ENCODE results near the gene SHANK2.
"Not testable (repeated sequence)": the region's sequence is repeated elsewhere in the genome, so short reads cannot be mapped to it uniquely, and the experiment has no call there.

Gene SHANK2

DNA sequence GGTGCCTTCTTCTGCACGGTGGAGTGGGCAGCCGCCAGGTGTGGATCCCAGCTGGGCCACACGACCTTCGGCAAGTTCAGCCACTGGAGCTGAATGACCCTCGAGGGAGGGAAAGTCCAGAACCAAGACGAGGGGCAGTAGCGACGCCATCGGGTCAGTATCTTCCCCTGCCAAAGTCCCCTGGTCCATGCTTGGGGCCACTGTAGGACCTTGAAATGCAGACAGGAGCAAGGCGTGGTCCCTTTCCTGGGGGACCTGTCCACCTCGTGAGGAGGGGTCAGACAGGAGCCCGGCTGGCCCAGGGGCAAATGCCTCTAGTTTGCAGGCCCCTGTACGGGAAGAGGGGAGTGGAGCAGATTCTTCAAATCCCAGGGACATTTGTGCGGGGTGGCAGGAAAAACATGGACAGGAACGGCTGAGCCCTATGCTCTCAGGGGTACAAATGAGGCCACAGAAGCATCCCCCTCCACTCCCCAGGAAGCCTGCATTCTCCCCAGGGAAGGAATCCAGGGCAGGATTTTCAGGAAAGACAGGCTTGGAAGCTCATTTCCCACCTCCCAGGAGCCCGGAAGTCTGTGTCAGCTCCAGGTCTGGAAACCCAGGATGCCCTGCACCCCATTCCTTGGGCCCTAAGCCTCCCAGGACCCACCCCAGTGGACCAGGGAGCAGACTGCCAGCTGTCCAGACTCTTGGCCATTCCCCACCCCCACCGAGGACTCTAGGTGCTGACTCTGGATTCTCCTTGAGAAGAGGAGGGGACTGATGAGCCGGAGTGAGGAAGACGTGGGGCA, 6.6 kb downstream of the SHANK2 start:
- no peak for DNase-seq (ENCODE audit: low read depth)

DNA sequence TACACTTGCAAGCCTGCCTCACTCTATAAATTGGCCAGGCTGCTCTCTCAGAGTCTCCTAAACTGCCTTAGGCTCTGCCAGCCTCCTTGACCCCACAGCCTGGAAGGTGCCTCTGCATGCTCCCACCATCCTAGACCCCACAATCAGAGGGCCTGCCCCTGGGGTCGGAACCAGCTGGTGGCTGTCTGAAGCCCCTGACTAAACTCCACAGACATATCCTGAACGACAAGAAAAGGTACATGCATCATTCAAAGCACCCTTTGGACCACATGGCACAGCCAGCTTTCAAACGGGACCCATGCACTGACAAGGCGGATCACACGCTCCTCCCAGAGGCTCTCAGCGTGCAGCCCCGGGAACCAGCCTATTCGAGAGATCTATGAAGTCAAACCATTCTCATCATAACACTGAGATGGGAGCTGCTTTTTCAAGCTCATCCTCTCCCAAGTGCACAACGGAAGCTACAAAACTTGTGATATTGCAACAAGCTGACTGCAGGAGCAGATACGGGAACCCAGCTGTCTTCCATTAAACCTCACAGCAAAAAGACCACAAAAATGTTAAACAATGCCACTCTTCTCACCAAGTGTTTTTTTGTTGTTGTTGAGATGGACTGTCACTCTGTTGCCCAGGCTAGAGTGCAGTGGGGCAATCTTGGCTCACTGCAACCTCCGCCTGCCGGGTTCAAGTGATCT, 8.1 kb downstream of the SHANK2 start:
- no peak for DNase-seq (ENCODE audit: low read depth)

DNA sequence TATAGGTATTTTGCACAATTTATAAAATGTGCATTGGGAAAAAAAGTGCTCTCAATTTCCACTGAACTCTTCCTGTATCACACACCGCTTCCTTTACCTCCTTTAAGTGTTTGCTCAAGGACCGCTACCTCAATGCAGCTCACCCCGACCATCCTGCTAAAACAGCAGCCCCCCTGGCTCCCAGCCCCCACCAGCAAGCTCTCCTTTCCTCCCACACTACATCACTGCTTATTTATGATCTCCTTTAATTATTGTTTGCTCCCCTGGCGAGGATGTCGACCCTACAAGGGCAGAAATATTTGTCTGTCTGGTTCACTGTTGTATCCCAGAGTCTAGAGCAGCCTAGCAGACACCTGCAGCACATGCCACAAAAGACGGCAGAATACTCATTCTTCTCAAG, 10.0 kb downstream of the SHANK2 start:
- DNase-seq (ENCODE audit: low read depth): no peak

DNA sequence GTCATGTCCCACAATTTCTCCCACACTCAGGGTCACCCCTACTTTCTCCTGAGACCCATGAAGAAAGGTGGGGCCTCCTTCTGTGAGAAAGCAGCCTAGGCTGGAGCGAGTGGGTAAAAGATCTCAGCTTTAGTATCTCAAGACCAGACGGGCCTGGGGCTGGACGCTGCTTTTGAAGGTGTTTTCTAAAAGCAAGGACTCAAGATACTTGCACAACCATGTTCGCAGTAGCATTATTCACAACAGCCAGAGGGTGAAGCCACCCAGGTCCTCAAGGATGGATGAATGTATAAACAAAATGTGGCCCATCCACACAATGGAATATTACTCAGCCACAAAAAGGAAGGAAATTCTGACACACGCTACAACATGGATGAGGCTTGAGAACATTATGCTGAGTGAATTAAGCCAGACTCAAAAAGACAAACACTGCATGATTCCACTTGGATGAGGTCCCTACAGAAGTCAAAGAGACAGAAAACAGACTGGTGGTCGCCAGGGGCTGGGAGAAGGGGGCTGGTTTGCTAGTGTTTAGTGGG, 10.6 kb downstream of the SHANK2 start:
- DNase-seq (ENCODE audit: low read depth): no peak

DNA sequence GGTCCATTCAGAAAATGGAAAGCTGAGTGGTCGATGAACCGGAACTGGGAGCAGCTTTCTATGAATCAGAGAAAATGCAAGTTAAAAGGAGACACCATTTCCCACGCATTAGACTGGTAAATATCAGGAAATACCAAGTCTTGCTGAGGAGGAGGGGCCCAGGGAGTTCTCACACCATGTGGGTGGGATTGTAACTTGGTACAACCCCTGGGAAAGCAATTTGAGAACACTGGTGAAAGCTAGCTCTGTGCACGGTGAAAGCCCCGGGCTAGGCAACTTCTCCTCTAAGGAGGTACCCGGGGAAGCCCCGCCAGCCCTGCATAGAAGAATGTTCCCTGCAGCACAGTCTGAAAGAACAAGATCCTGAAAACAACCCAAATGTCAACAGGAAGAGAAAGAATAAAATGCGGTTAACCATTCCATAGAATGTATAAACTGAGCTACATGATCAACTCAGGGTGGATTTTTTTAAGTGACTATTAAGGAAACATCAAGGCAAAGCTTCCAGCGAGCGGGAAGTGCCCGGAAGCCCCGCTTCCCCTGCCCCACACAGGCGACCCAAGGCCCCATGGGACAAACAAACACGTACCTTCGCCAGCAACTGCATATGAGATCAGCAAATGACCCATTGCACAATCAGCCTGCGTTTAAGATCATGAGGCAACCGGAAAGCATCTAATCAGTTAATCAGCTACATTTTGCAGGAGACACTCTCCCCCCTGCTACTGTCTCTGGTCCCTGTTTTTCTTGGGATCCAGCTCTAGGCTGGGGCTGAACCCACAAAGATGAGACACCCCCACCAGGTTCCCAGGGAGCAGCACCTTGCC, 11.3 kb downstream of the SHANK2 start:
- DNase-seq (ENCODE audit: low read depth): no peak

DNA sequence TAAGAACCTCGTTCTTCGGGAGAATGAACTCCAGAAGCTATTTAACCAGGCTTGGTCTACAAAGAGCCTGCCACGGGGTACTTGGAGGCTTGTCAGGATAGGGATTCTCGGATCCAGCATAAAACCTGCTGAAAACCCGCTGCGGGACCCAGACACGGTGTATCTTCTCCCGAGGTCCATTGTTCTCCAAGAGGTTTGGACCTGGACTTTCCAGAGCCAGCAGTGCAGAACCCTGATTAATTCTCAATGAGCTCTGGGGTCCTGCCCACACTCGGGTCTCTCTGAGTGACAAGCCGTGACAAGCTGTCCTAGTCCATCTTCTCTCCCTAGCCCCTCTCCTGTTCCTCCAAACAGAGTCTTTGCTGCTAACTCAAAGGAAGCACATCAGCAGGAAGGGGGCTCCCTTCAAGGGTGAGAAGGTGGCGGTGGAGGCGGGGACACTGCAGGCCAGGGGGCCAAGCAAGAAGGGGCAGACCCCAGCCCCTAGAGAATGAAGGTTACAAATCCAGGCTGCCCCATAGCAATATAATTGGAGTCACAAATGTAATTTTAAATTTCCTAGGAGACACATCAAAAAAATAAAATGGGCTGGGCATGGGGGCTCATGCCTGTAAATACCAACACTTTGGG, 12.2 kb downstream of the SHANK2 start:
- DNase-seq (ENCODE audit: low read depth): no peak

DNA sequence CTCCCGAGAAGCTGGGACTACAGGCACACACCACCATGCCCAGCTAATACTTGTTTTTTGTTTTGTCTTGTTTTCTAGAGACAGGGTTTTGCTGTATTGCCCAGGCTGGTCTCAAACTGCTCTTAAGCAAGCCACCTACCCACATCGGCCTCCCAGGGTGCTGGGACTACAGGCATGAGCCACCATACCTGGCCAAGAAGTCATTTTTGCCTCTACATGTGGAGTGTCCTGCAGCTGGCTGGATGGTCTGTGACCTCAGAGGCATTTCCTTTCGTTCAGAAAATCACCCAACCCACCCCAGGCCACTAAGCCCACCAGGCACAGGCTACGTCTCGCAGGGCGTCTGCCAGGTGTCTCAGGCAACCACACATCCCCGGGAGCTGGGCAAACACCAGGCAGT, 12.8 kb downstream of the SHANK2 start:
- DNase-seq (ENCODE audit: low read depth): no peak

DNA sequence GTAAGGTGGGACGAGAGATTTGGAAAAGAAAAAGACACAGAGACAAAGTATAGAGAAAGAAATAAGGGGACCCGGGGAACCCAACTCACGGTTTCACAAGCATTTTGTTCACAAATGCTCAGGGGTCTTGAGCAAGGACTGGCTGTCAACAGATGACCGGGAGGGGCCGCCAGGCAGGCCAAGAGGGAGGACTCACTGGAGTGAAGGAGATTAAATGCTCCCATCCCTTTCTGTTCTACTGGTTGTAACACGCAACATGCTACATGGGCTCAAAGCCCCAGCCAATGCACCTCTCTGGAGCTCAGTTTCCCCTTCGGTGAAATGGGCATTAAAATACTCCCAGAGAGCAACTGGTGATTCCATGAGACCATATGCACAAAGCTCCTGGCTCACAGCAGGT, 13.4 kb downstream of the SHANK2 start:
- no peak for DNase-seq (ENCODE audit: low read depth)

DNA sequence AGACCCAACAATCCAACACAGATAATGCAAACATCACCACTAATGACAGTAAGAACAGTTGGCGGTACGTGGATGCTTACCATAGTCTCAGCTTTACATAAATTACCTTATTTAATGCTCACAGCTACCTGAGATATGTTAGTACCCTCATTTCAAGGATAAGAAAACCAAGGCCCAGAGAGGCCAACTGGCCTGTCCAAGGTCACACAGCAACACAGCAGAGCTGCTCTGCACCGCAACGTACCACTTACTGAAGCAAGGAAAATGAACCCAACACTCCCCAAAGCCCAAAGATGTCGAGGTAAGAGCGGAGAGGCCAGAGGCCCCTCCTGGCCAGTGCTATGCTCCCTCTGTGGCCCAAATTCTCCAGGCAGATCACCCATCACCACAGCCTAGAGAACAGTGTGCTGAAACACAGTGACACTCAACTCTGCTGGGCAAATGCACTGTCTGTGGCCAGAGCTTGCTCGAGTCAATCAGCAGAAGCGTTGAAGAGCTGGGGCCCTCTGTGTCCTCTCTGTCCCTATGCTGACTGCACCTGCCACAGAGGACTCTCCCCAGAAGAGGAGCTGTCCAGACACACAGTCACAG, 14.0 kb downstream of the SHANK2 start:
- no peak for DNase-seq (ENCODE audit: low read depth)

DNA sequence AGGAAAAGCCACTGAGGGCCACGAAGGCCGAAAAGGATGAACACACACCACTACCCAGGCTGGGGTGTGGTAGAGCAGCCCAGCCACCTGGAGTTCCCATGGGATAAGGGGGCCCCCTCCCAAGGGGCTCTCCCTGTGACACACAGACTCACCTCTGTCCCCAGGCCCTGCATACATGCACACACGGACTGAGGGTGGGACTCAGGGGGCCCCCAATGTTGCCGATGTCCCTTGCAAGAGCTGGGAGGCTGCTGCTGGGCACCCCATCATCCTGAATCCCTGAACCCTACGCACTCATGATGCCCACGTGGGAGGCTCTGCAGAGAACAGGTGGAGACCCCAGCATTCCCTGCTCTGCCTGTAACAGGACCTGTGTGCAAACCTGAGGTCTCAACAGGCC, 14.5 kb downstream of the SHANK2 start:
- DNase-seq (ENCODE audit: low read depth): no peak

DNA sequence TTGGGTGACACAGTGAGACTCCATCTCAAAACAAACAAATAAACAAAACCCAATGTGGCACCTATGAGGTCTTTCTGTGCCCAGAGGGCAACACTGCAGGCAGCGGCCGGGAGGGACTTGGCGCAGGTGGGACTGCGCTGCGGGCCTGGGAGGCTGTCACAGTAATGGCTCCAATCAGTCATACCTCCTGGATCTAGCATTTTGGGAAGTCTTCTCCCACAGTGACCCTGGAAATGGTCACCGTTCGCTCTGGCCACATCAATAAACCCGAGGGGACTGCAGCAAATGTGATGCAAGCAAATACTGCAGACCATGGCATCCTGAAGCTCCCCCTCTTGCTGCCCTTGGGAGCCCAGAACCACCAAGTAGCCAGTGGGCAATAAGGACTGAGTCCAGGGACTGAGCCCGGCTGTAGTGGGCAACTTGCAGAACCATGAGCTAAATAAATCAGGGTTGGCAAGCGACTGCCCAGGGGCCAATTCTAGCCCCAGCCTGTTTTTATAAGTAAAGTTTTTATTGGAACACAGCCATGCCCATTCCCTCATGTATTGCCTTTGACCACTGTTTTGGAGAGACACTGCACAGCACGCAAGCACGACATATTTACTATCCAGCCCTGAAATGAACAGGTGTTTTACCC, 15.4 kb downstream of the SHANK2 start:
- DNase-seq (ENCODE audit: low read depth): no peak

DNA sequence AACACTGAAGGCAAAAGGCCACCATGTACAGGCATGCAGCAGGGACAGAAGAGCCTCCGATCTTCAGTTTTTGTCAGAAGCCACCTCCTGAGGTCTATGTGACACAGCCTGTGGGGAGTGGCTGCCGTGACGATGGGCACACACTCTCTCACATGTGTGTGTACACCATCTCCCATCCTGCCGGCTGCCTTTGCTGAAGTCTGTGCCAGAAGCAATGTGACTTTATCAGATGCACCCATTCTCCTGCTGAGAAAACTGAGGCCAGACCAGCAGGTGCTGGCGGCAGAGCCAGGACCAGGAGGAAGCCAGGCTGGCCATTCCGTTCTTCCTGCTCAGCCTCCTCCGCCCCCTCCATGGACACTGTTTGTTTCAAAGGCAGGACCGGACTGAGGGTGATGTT, 16.7 kb downstream of the SHANK2 start:
- DNase-seq (ENCODE audit: low read depth): no peak

DNA sequence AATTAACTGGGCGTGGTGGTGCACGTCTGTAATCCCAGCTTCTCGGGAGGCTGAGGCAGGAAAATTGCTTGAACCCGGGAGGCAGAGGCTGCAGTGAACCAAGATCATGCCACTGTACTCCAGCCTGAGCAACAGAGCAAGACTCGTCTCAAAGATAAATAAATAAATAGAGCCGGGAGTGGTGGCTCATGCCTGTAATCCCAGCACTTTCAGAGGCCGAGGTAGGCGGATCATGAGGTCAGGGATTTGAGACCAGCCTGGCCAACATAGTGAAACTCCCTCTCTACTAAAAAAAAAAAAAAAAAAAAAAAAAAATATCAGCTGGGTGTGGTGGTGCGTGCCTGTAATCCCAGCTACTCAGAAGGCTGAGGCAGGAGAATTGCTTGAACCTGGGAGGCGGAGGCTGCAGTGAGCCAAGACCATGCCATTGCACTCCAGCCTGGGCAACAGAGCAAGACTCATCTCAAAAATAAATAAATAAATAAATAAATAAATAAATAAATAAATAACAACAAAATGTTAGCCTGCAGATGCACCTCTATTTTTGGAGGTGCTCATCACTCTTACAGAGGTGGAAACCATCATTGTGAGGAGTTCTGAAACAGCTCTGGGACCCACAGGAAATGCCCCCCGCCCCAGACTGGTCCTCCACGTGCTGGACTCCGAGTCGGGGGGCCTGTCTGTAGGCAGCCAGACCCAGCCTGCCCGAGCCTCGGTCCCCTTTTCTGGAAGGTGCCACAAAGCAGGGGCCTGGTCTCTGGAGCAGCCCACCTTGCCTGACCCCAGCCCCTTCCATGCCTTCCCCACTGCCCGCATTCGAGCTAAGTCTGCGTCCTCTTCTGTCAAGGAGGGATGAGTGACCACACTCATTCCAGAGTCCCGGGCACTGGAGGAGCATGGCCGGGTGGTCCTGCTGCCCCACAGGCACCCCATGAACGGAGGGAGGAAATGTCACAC, 18.2 kb downstream of the SHANK2 start:
- DNase-seq (ENCODE audit: low read depth): not testable (repeated sequence)

DNA sequence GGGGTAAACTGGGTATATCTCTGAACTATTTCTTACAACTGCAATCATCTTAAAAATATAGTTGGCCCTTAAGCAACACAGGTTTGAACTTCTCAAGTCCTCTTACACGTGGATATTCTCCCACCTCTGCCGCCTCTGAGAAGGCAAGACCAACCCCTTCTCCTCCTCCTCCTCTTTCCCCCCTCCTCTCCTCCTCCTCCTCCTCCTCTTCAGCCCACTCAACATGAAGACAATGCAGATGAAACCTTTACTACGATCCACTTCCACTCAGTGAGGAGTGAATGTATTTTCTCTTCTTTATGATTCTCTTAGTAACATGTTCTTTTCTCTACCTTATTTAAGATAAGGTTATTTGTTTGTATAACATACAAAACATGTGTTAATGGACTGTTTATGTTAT, 20.0 kb downstream of the SHANK2 start:
- no peak for DNase-seq (ENCODE audit: low read depth)

DNA sequence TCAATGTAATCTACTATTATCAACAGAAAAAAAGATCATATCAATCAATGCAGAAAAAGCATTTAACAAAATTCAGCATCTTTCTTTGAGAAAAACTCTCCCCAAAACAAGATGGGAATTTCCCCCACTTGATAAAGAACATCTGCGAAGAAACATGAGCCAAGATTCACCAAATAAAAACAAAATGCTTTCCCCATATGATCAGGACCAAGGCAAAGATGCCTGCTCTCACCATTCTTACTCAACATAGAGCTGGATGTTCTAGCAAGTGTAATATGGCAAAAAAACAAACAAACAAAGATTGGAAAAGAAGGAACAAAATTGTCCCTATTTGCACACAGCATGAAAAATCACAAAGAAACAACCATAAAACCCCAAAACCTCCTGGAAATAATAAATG, 23.4 kb downstream of the SHANK2 start:
- DNase-seq (ENCODE audit: low read depth): no peak

DNA sequence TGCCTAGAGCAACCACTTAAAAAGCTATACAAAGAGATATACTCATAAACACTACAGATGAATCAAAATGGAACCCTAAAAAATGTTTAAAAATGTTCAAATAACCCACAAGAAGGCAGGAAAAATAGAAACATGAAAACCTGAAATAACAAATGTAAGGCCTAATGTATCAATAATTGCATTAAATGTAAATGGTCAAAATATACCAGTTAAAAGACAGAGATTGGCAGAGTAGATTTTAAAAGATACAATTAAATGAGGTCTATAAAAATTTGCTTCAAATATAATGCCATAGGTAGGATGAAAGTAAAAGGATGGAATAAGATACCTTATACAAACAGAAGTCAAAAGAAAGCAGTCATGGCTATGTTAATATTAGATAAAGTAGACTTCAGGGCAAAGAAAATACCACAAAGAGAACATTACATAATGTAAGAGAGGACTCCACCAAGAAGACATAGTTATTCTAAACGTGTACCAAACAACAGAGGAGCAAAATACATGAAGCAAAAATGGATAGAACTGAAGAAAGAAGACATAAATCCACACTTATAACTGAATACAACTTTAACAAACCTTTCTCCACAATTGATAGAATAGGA, 25.2 kb downstream of the SHANK2 start:
- no peak for DNase-seq (ENCODE audit: low read depth)

DNA sequence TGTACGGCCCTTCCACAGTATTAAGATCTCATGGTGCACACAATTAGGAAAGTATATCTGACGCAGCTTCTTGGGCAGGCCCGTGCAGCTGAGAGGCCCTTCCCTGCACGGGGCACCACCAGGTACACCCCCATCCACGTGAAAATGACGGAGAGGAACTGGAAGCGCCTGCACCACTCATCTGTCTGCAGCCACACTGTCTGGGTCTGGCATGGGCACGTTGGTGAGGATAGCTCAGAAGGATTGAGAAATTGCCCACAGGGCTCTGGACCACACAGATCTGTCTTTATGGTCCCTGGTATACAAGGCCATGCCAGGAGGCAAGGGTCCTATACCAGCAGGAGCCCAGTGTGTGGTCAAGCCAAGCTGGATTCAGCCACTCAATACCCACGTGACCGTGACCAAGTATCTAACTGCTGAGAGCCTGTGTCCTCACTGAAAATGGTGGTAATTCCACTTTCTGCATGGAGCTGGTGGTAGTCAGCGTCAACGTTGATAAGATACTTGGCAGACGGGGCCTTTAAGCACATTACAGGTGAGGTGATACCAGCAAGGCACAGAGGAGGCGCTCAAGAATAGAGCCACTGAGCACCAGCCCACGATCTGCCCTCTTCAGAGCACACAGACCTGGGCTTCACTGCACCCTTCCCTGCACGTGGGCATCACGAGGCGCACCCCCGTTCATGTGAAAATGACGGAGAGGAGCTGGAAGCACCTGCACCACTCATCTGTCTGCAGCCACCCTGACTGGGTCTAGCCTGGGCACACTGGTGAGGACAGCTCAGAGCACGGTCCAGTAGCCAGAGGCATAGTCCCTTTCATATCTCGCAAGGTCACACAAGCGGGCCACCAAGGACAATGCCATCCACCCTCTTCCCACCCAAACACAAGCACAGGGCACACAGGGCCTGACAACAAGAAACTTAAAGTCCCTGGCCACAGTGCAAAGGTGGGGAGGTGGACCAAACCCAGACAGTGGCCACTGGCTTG, 28.4 kb downstream of the SHANK2 start:
- no peak for DNase-seq (ENCODE audit: low read depth)

DNA sequence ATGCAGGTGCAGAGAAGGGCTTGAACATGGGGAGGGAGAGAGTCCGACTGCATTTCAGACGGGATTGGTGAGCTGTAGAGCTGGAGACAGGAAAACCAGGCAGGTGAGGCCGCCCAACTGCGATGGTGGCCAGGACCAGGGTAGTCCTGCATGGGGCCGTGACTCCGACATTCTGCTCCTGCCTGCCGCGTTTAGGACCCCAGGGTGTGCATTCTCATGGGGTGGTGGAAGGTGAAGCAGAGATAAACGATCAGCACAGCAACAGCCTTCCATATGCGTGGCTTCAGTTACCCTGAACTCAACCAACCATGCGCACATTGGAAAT, 29.3 kb downstream of the SHANK2 start:
- DNase-seq (ENCODE audit: low read depth): no peak
